Measurements from ENCODE around the gene CEBPE. TPM values are rescaled to one million over a fixed set of nuclear protein-coding genes. Genes with fewer than 3 reads are reported as not detected.

CEBPE gene
- total RNA-seq, 1 donor from 2014 or later, result under 0.01 TPM

DNA sequence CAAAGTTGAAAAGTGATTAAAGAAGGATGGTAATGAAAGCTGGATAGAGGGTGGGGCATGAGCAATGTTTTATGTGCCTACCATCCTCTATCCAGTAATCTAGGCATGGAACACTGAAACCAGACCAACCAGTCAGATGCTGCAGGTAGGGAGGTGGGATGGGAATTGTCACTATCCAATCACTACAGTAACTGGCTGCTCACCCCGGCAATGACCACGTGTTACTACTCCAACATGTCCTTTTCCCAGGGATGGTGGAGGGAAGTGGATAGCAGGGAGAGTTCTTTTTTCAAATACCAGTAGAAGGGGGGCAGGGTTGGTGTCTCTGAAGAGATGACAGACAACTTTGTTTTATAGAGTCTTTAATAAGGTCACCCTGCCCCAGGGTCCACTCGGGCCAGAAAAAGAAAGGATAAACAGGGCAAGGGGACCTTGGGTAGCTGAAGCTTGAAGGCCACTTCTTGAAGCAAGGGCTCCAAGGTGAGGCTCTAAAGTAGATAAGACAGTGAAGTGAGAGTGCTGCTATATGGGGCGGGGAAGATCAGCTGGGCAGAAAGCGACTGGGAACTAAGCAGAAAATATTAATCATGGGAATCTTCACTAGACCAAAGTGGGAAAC is 47.0 kb downstream of the CEBPE start:
- Histone ChIP-seq H3K4me1 (ENCODE audit: control insufficient read depth in 3 of 3, insufficient read depth in 3 of 3, low read length in 3 of 3) (peaks cover 24 to 47% (median 37%) of the 10 kb centered on the region in 3 donors), H3K36me3 (ENCODE audit: control insufficient read depth in 3 of 3, insufficient read depth in 3 of 3, low read length in 3 of 3) (peaks cover 33 to 49% (median 42%) of the 10 kb centered on the region in 3 donors), H3K27me3 (ENCODE audit: control insufficient read depth in 3 of 3, insufficient read depth in 3 of 3, low read length in 3 of 3) (no peaks in the 10 kb centered on the region), H3K9ac (ENCODE audit: low read depth in 1 of 3, low read length in 3 of 3) (peak overlapping the region; percentile 91), H3K27ac (ENCODE audit: low read depth, low read length) (peak overlapping the region; percentile 76), H3K4me3 (ENCODE audit: low read length in 3 of 3) (peak overlapping the region; percentile 87 to 94 (median 90)), H3K9me3 (ENCODE audit: control insufficient read depth in 3 of 3, low read length in 3 of 3) (no peaks in the 10 kb centered on the region)

DNA sequence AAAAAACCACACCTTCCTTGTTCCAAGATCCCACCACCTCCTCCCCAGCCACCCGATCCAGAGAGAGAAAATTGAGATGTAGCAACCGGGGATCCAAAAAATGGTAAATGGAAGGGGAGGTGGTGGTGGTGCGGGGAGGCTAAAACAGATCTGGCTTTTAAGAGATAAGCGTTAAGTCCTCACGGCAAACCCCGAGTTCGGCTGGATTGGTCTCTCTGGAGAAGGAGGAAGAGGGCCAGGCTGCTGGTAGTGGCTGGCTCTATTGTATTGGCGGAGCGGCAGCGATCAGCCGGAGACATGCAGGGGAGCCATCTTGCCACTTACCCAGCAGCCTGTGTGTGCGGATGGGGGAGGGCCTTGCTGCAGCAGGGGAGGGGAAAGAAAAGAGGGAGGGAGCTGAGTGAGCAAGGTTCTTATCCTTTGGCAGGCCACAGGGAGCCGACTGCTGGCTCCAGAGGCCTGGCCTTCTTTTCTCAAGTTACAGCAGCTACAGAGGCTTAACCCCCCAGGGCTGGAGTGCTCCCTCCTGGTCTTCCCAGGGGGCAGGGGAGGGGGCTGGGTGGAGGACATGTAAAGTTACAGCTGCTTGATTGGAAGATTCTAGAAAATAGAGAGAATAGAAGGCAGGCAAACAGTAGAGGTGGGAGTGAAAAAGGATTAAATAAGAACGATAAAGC is 47.7 kb downstream of the CEBPE start:
- H3K36me3 ChIP-seq (ENCODE audit: control insufficient read depth in 3 of 3, insufficient read depth in 3 of 3, low read length in 3 of 3), result peaks cover 36 to 49% (median 40%) of the 10 kb centered on the region in 3 donors
- peak overlapping the region; percentile 91 for H3K9ac ChIP-seq (ENCODE audit: low read depth in 1 of 3, low read length in 3 of 3)
- no peaks in the 10 kb centered on the region for H3K27me3 ChIP-seq (ENCODE audit: control insufficient read depth in 3 of 3, insufficient read depth in 3 of 3, low read length in 3 of 3)
- peaks cover 24 to 47% (median 37%) of the 10 kb centered on the region in 3 donors for H3K4me1 ChIP-seq (ENCODE audit: control insufficient read depth in 3 of 3, insufficient read depth in 3 of 3, low read length in 3 of 3)
- peak overlapping the region; percentile 87 to 94 (median 90) for H3K4me3 ChIP-seq (ENCODE audit: low read length in 3 of 3)
- peak overlapping the region; percentile 76 for H3K27ac ChIP-seq (ENCODE audit: low read depth, low read length)
- H3K9me3 ChIP-seq (ENCODE audit: control insufficient read depth in 3 of 3, low read length in 3 of 3), result no peaks in the 10 kb centered on the region

DNA sequence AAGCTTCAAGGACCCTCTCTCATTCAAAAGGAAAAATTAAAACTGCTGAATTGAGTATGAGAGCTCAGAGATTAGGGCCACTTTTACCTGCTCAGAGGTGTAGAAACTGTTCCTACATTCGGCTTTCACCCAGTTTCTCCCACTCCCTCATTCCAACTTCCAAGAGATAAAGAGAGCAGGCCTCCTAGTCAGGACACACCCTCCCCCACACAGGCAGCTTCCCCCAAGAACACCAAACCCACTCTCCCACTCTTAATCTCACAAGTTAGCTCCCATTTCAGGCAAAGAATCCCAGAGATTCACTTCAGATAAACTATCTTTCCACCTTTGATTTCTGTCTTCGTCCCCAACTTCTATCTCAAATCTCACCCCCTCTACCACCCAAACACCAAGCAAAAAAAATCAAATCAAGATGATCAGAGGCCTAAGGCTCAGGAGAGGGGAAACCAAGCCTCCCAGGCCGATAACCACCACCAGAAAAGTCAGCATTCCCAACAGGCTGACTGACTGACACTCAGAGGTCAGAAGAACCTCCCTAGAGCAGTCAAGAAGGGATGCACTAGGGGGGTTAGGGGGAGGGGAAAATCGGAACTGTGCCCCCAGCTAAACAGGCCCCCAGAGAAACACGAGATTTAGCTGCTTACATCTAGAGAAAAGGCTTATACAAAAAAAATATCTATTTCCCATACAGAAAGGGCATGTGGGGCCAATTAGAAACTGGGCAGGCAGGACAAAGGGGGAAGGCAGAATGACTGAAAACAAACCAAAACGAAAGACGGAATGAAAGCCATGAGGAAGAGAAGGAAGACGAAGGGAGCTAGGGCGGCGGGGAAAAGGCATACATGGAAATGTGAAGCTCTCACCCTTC is 48.6 kb downstream of the CEBPE start:
- peaks cover 35 to 52% (median 43%) of the 10 kb centered on the region in 3 donors for H3K36me3 ChIP-seq (ENCODE audit: control insufficient read depth in 3 of 3, insufficient read depth in 3 of 3, low read length in 3 of 3)
- H3K27ac ChIP-seq (ENCODE audit: low read depth, low read length), result peak overlapping the region; percentile 76
- H3K9me3 ChIP-seq (ENCODE audit: control insufficient read depth in 3 of 3, low read length in 3 of 3), result no peaks in the 10 kb centered on the region
- no peaks in the 10 kb centered on the region for H3K27me3 ChIP-seq (ENCODE audit: control insufficient read depth in 3 of 3, insufficient read depth in 3 of 3, low read length in 3 of 3)
- peak overlapping the region; percentile 87 to 94 (median 90) for H3K4me3 ChIP-seq (ENCODE audit: low read length in 3 of 3)
- H3K9ac ChIP-seq (ENCODE audit: low read depth in 1 of 3, low read length in 3 of 3), result peak overlapping the region; percentile 91
- peaks cover 24 to 47% (median 37%) of the 10 kb centered on the region in 3 donors for H3K4me1 ChIP-seq (ENCODE audit: control insufficient read depth in 3 of 3, insufficient read depth in 3 of 3, low read length in 3 of 3)

- peak overlapping the region in 1 of 3 donors; percentile 10 for H3K9ac ChIP-seq (ENCODE audit: low read depth in 1 of 3, low read length in 3 of 3)
- H3K4me3 ChIP-seq (ENCODE audit: low read length in 3 of 3), result no peak overlapping the region
- H3K4me1 ChIP-seq (ENCODE audit: control insufficient read depth in 3 of 3, insufficient read depth in 3 of 3, low read length in 3 of 3), result peaks cover 24 to 47% (median 37%) of the 10 kb centered on the region in 3 donors
- H3K9me3 ChIP-seq (ENCODE audit: control insufficient read depth in 3 of 3, low read length in 3 of 3), result no peaks in the 10 kb centered on the region
- H3K27ac ChIP-seq (ENCODE audit: low read depth, low read length), result peak overlapping the region; percentile 6
- peaks cover 38 to 53% (median 39%) of the 10 kb centered on the region in 3 donors for H3K36me3 ChIP-seq (ENCODE audit: control insufficient read depth in 3 of 3, insufficient read depth in 3 of 3, low read length in 3 of 3)
- H3K27me3 ChIP-seq (ENCODE audit: control insufficient read depth in 3 of 3, insufficient read depth in 3 of 3, low read length in 3 of 3), result no peaks in the 10 kb centered on the region
Observed at GRCh38 chr14:23069413-23069806, 49.6 kb downstream of the CEBPE start.

GRCh38 chr14:23068789-23069412 is 50.2 kb downstream of the CEBPE start:
- Histone ChIP-seq H3K27me3 (ENCODE audit: control insufficient read depth in 3 of 3, insufficient read depth in 3 of 3, low read length in 3 of 3) (no peaks in the 10 kb centered on the region), H3K9ac (ENCODE audit: low read depth in 1 of 3, low read length in 3 of 3) (peak overlapping the region in 2 of 3 donors; percentile 19 to 33), H3K4me1 (ENCODE audit: control insufficient read depth in 3 of 3, insufficient read depth in 3 of 3, low read length in 3 of 3) (peaks cover 24 to 47% (median 37%) of the 10 kb centered on the region in 3 donors), H3K9me3 (ENCODE audit: control insufficient read depth in 3 of 3, low read length in 3 of 3) (no peaks in the 10 kb centered on the region), H3K36me3 (ENCODE audit: control insufficient read depth in 3 of 3, insufficient read depth in 3 of 3, low read length in 3 of 3) (peaks cover 41 to 56% (median 42%) of the 10 kb centered on the region in 3 donors), H3K4me3 (ENCODE audit: low read length in 3 of 3) (no peak overlapping the region), H3K27ac (ENCODE audit: low read depth, low read length) (no peak overlapping the region)

GRCh38 chr14:23067847-23068788 is 50.9 kb downstream of the CEBPE start:
- H3K27ac ChIP-seq (ENCODE audit: low read depth, low read length), result no peak overlapping the region
- H3K4me1 ChIP-seq (ENCODE audit: control insufficient read depth in 3 of 3, insufficient read depth in 3 of 3, low read length in 3 of 3), result peaks cover 24 to 47% (median 37%) of the 10 kb centered on the region in 3 donors
- no peak overlapping the region for H3K4me3 ChIP-seq (ENCODE audit: low read length in 3 of 3)
- peak overlapping the region in 2 of 3 donors; percentile 19 to 33 for H3K9ac ChIP-seq (ENCODE audit: low read depth in 1 of 3, low read length in 3 of 3)
- no peaks in the 10 kb centered on the region for H3K9me3 ChIP-seq (ENCODE audit: control insufficient read depth in 3 of 3, low read length in 3 of 3)
- H3K27me3 ChIP-seq (ENCODE audit: control insufficient read depth in 3 of 3, insufficient read depth in 3 of 3, low read length in 3 of 3), result no peaks in the 10 kb centered on the region
- peaks cover 48 to 64% (median 49%) of the 10 kb centered on the region in 3 donors for H3K36me3 ChIP-seq (ENCODE audit: control insufficient read depth in 3 of 3, insufficient read depth in 3 of 3, low read length in 3 of 3)

Small RNA genes within 50 kb of the gene (small RNA-seq; reads per million reads assigned to genes)
- not detected for gene RNU6-1138P

Other genes starting within 250 kb of the CEBPE start
- 11.0 TPM for gene LRP10, start 247.5 kb downstream of the CEBPE start, total RNA-seq
- under 0.01 TPM for gene REM2, start 236.0 kb downstream of the CEBPE start, total RNA-seq
- 66.8 TPM for gene RBM23, start 200.1 kb downstream of the CEBPE start, total RNA-seq
- gene PRMT5, start 189.9 kb downstream of the CEBPE start, total RNA-seq, result 60.0 TPM
- gene HAUS4, start 162.2 kb downstream of the CEBPE start, total RNA-seq, result 53.2 TPM
- 77.8 TPM for gene AJUBA, start 136.7 kb downstream of the CEBPE start, total RNA-seq
- gene C14orf93, start 109.1 kb downstream of the CEBPE start, total RNA-seq, result 9.9 TPM
- gene PSMB5, start 84.4 kb downstream of the CEBPE start, total RNA-seq, result 183 TPM
- gene PSMB11, start 77.0 kb downstream of the CEBPE start, total RNA-seq, result not detected
- gene CDH24, start 61.7 kb downstream of the CEBPE start, total RNA-seq, result 1.6 TPM
- gene ACIN1, start 24.1 kb downstream of the CEBPE start, total RNA-seq, result 62.1 TPM
- gene C14orf119, start 23.8 kb downstream of the CEBPE start, total RNA-seq, result 24.5 TPM
- not detected for gene CIROP, start 14.3 kb downstream of the CEBPE start, total RNA-seq
- 4.7 TPM for gene SLC7A8, start 64.4 kb upstream of the CEBPE start, total RNA-seq
- gene RNF212B, start 118.7 kb upstream of the CEBPE start, total RNA-seq, result not detected
- gene HOMEZ, start 166.9 kb upstream of the CEBPE start, total RNA-seq, result 5.7 TPM
- gene PPP1R3E, start 183.6 kb upstream of the CEBPE start, total RNA-seq, result 2.6 TPM
- gene BCL2L2, start 187.6 kb upstream of the CEBPE start, total RNA-seq, result 11.0 TPM
- gene PABPN1, start 202.2 kb upstream of the CEBPE start, total RNA-seq, result 40.7 TPM
- 12.5 TPM for gene SLC22A17, start 233.6 kb upstream of the CEBPE start, total RNA-seq
- gene EFS, start 245.9 kb upstream of the CEBPE start, total RNA-seq, result 17.2 TPM